Activated T-helper 1 cell treated with Interleukin-2 at 50 U/mL for 16 hours (primary cell): ENCODE results near the gene MYBPC1.
"Not testable (repeated sequence)": the region's sequence is repeated elsewhere in the genome, so short reads cannot be mapped to it uniquely, and the experiment has no call there.

ENCODE experiments used
- DNase-seq: peaks from one replicate; pipeline ENCODE4 v3.0.0-alpha.2; 2020; ENCODE audit warnings: low read depth

MYBPC1 gene

GRCh38 chr12:101594700-101595099, at the start of gene MYBPC1:
TSS of gene MYBPC1 (plus strand) at chr12:101594971. CDS start at chr12:101595071, 100 bp downstream.
- DNase-seq = no peak

- no peak for DNase-seq
Observed at GRCh38 chr12:101551362-101552114, 43.2 kb upstream of the MYBPC1 start.

- DNase-seq = no peak
Observed at GRCh38 chr12:101552277-101552676, 42.5 kb upstream of the MYBPC1 start.

- no peak for DNase-seq
Observed at GRCh38 chr12:101557094-101557493, 37.7 kb upstream of the MYBPC1 start.

GRCh38 chr12:101558726-101559125, 36.0 kb upstream of the MYBPC1 start:
- not testable (repeated sequence) for DNase-seq

GRCh38 chr12:101563212-101563611, 31.6 kb upstream of the MYBPC1 start:
- no peak for DNase-seq

GRCh38 chr12:101564912-101565311, 29.9 kb upstream of the MYBPC1 start:
- DNase-seq = no peak

- no peak for DNase-seq
Observed at GRCh38 chr12:101566318-101566717, 28.5 kb upstream of the MYBPC1 start.

GRCh38 chr12:101567918-101568317, 26.9 kb upstream of the MYBPC1 start:
- DNase-seq = no peak

GRCh38 chr12:101570047-101570446, 24.7 kb upstream of the MYBPC1 start:
- no peak for DNase-seq

- DNase-seq = no peak
Observed at GRCh38 chr12:101571105-101571504, 23.7 kb upstream of the MYBPC1 start.

GRCh38 chr12:101573743-101574142, 21.0 kb upstream of the MYBPC1 start:
- no peak for DNase-seq

GRCh38 chr12:101578417-101578816, 16.4 kb upstream of the MYBPC1 start:
- no peak for DNase-seq

- DNase-seq = no peak
Observed at GRCh38 chr12:101581190-101581589, 13.6 kb upstream of the MYBPC1 start.

GRCh38 chr12:101582937-101583336, 11.8 kb upstream of the MYBPC1 start:
- DNase-seq = no peak

- DNase-seq = no peak
Observed at GRCh38 chr12:101590383-101590782, 4.4 kb upstream of the MYBPC1 start.

- no peak for DNase-seq
Observed at GRCh38 chr12:101591781-101592180, 3.0 kb upstream of the MYBPC1 start.

- no peak for DNase-seq
Observed at GRCh38 chr12:101592448-101592847, 2.3 kb upstream of the MYBPC1 start.

- no peak for DNase-seq
Observed at GRCh38 chr12:101592921-101593320, 1.9 kb upstream of the MYBPC1 start.

- DNase-seq = no peak
Observed at GRCh38 chr12:101596172-101596571, 1.4 kb downstream of the MYBPC1 start.

GRCh38 chr12:101597164-101597563, 2.4 kb downstream of the MYBPC1 start:
- no peak for DNase-seq

- DNase-seq = no peak
Observed at GRCh38 chr12:101598483-101598882, 3.7 kb downstream of the MYBPC1 start.

- no peak for DNase-seq
Observed at GRCh38 chr12:101599311-101599710, 4.5 kb downstream of the MYBPC1 start.
